GM21576 (cell line): Measurements from ENCODE around the gene BAIAP2L1.

Experiments used
- ATAC-seq: cut with Tn5 transposase; IDR thresholded peaks from one replicate; pipeline ENCODE4 v1.9.1; 2021; ENCODE audit warnings: mild to moderate bottlenecking, moderate library complexity; ENCODE audit not compliant: unreplicated experiment

The BAIAP2L1 gene

GRCh38 chr7:98296833-98297232, 104.1 kb downstream of the BAIAP2L1 start:
- no peak for ATAC-seq

GRCh38 chr7:98295467-98296192, 105.3 kb downstream of the BAIAP2L1 start:
- no peak for ATAC-seq

GRCh38 chr7:98294798-98295382, 106.0 kb downstream of the BAIAP2L1 start:
- peak; percentile 67 for ATAC-seq

GRCh38 chr7:98294326-98294725, 106.6 kb downstream of the BAIAP2L1 start:
- ATAC-seq = no peak

GRCh38 chr7:98293746-98294145, 107.1 kb downstream of the BAIAP2L1 start:
- ATAC-seq = no peak

GRCh38 chr7:98293265-98293664, 107.6 kb downstream of the BAIAP2L1 start:
- ATAC-seq = no peak

- ATAC-seq = no peak
These were observed 109.2 kb downstream of the BAIAP2L1 start for GRCh38 chr7:98291717-98292116.

GRCh38 chr7:98289333-98289875, 111.5 kb downstream of the BAIAP2L1 start:
- ATAC-seq = no peak

GRCh38 chr7:98288064-98288823, 112.6 kb downstream of the BAIAP2L1 start:
- ATAC-seq = no peak

GRCh38 chr7:98287486-98287959, 113.4 kb downstream of the BAIAP2L1 start:
- no peak for ATAC-seq

- no peak for ATAC-seq
These were observed 114.0 kb downstream of the BAIAP2L1 start for GRCh38 chr7:98286701-98287485.

GRCh38 chr7:98286093-98286539, 114.8 kb downstream of the BAIAP2L1 start:
- no peak for ATAC-seq

GRCh38 chr7:98285157-98286092, 115.5 kb downstream of the BAIAP2L1 start:
- ATAC-seq = no peak

- no peak for ATAC-seq
These were observed 116.4 kb downstream of the BAIAP2L1 start for GRCh38 chr7:98284335-98285036.

GRCh38 chr7:98283887-98284222, 117.0 kb downstream of the BAIAP2L1 start:
- ATAC-seq = no peak

GRCh38 chr7:98283127-98283886, 117.6 kb downstream of the BAIAP2L1 start:
- ATAC-seq = no peak

- no peak for ATAC-seq
These were observed 118.2 kb downstream of the BAIAP2L1 start for GRCh38 chr7:98282703-98283102.
